Liver (tissue), 3 donors: ENCODE data around the gene EEA1.

Experiments used
- CTCF ChIP-seq: fragments of 150-350 bp; IDR thresholded peaks from 2 replicates; pipeline ENCODE4 v1.5.1; 2017; ENCODE audit warnings: improper control_type of control experiment, low read depth, low read length; ENCODE audit not compliant: missing input control
- HNF4G ChIP-seq: IDR thresholded peaks from 2 replicates; pipeline ENCODE4 v1.6.1; 2016; ENCODE audit warnings: antibody characterized with exemption
- JUND ChIP-seq, 2 donors: IDR thresholded peaks; 2 replicates each; pipeline ENCODE4 v1.6.1; 2016; ENCODE audit warnings: antibody characterized with exemption in 2 of 2
- RXRA ChIP-seq, 2 donors: IDR thresholded peaks; 2 replicates each; pipeline ENCODE4 v1.6.1; 2017 to 2018; ENCODE audit warnings: antibody characterized with exemption in 2 of 2, mild to moderate bottlenecking in 1 of 2
- TAF1 ChIP-seq: conservative IDR thresholded peaks from 2 replicates; pipeline ENCODE4 v1.6.1; 2016; ENCODE audit warnings: antibody characterized with exemption, mild to moderate bottlenecking
- donor health status: healthy.
- donor health status: healthy.

GRCh38 chr12:92860521-92860920, 68.6 kb downstream of the EEA1 start:
- TF ChIP-seq CTCF = no peak
- TF ChIP-seq HNF4G = no peak
- no peak for TF ChIP-seq JUND (IDR thresholded peaks at IDR 0.05)
- TF ChIP-seq RXRA (IDR thresholded peaks at IDR 0.05) = no peak
- no peak for TF ChIP-seq TAF1
